ENCODE data around the gene SIK3.

SIK3 gene

DNA sequence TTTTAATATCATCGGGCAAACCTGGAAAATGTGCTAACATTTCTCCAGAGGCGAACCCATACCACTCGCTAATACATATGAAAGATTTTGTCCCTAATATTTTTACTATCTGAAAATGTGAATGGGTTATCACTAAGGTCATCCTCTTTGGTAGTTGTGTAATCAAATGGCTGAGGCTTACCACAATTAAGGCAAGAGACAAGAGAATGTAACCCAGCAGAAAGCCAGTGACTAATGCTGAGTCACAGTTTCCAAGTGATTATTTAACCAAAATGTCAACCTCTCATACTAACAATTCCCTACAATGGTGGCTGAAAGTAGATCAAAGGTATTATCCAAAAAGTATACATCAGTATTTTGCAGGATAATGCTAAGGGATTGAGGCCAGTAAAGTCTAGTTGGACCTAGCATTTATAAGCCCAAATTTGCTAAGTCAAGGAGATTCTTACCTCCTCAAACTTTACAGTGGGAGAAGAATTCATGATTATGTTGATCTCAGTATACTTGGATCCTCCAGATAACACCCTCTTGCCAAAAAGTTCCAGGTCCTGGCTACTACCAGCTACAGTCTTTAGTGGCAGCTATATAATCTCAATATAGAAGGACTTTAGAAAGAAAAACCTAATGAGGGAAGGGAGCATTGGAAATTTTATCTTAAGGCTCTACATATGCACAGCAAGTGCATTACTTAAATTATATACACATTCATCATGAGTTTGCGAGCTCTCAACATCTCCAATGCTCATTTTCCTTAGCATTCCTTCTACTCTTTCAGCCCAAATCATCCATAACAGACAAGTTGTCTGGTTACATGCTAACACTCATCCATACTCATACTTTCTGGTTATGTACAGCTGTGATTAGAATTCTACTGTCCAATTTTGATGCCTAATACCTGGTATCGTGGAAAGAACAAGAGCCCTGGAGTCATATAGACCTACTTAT is 25.4 kb downstream of the SIK3 start:
- DNase-seq (ENCODE audit: low read depth, low spot score) = no peak
- H3K27ac ChIP-seq = peak overlapping the region; percentile 79
- H3K9me3 ChIP-seq (ENCODE audit: low read depth, low read length) = no peaks in the 10 kb centered on the region
- peak overlapping the region; percentile 31; the same call in 1 of the 2 replicates for H3K4me3 ChIP-seq
- no peaks in the 10 kb centered on the region for H3K36me3 ChIP-seq (ENCODE audit: insufficient read depth, low read length)
- H3K9ac ChIP-seq (ENCODE audit: insufficient read length) = no peak overlapping the region
- TF ChIP-seq POLR2AphosphoS5 (IDR thresholded peaks at IDR 0.05; ENCODE audit: borderline replicate concordance, low read depth, low read length) = no peak
- no peak for TF ChIP-seq EZH2 (IDR thresholded peaks at IDR 0.05)

DNA sequence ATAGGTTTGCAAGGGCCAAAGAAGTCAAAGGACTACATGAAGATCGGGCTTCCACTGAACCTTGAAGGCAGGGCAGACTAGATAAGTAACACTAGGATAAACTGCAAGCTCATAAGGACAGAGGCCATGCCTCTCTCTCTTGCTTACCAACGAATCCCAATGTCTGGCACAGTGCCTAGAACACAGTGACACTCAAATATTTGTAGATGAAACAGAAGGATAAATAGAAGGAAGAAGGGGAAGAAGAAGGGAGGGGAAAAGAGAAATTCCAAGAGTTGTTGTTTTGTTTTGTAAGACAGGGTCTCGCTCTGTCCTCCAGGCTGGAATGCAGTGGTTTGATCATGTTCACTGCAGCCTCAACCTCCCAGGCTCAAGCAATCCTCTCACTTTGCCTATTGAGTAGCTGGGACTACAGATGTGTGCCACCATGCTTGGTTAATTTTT is 26.9 kb downstream of the SIK3 start:
- Histone ChIP-seq H3K4me3 (no peak overlapping the region), H3K27ac (peak overlapping the region; percentile 34; the same call in 1 of the 2 replicates), H3K36me3 (ENCODE audit: insufficient read depth, low read length) (no peaks in the 10 kb centered on the region), H3K9ac (ENCODE audit: insufficient read length) (no peak overlapping the region), H3K9me3 (ENCODE audit: low read depth, low read length) (no peaks in the 10 kb centered on the region)
- DNase-seq (ENCODE audit: low read depth, low spot score) = no peak
- no peak for TF ChIP-seq EZH2 (IDR thresholded peaks at IDR 0.05)

DNA sequence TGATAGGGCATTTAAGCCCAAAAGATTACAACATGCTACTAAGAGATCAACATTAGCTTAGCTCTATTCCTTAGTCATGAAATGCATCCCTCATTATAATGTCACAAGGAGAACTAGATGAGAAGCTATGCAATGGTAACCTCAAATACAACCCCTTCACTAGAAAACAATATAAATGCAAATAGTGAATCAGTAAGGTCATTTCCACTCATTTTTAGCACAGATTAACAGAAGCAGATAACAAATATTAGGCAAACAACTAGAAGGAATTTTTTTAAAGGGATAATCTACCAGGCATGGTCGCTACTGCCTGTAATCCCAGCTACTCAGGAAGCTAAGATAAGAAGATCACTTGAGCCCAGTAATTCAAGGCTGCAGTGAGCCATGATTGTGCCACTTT is 28.2 kb downstream of the SIK3 start:
- Histone ChIP-seq H3K36me3 (ENCODE audit: insufficient read depth, low read length) (no peaks in the 10 kb centered on the region), H3K9ac (ENCODE audit: insufficient read length) (no peak overlapping the region), H3K27ac (peak overlapping the region; percentile 17; the same call in 1 of the 2 replicates), H3K9me3 (ENCODE audit: low read depth, low read length) (no peaks in the 10 kb centered on the region), H3K4me3 (no peak overlapping the region)
- TF ChIP-seq POLR2AphosphoS5 (IDR thresholded peaks at IDR 0.05; ENCODE audit: borderline replicate concordance, low read depth, low read length) (no peak), EZH2 (IDR thresholded peaks at IDR 0.05) (no peak), FOXP2 (optimal IDR thresholded peaks at IDR 0.05; ENCODE audit: control extremely low read depth, extremely low read length, insufficient read depth) (no peak)
- no peak for DNase-seq (ENCODE audit: low read depth, low spot score)

DNA sequence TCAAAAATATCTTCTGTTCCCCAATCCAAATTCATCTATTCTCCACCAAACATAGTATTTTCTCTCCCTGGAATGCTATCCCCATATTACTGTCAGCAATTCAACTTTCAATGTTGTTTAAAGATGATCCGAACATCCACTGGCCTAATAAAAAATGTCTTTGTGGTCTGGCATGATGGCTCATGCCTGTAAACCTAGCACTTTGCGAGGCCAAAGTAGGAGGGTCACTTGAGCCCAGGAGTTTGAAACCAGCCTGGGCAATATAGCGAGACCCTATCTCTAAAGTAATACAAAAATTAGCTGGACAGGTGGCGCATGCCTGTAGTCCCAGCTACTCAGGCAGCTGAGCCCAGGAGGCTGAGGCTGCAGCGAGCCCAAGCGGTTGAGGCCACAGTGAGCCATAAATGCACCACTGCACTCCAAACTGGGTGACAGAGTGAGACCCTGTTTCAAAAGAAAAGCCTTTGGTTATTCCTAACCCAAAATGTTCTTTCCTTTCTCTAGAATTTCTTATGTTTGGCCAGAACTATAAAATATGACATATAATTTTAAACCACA is 29.8 kb downstream of the SIK3 start:
- no peak overlapping the region for H3K27ac ChIP-seq
- no peak overlapping the region for H3K9ac ChIP-seq (ENCODE audit: insufficient read length)
- no peak overlapping the region for H3K4me3 ChIP-seq
- no peaks in the 10 kb centered on the region for H3K36me3 ChIP-seq (ENCODE audit: insufficient read depth, low read length)
- DNase-seq (ENCODE audit: low read depth, low spot score) = no peak
- H3K9me3 ChIP-seq (ENCODE audit: low read depth, low read length) = no peaks in the 10 kb centered on the region
- TF ChIP-seq POLR2AphosphoS5 (IDR thresholded peaks at IDR 0.05; ENCODE audit: borderline replicate concordance, low read depth, low read length) = no peak

DNA sequence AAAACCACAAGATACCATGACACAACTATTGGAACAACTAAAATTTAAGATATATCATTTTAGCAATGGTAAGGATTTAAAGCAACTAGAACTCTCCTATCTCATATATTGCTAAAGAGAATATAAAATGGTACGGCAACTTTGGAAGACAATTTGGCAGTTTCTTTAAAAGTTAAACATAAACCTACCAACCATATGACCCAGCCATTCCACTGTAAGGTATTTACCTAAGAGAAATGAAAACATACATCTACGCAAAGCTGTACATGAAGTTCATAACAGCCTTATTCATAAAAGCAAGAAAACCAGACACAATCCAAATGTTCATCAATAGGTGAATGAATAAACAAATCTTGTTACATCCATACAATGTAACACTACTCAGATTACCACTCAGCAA is 31.3 kb downstream of the SIK3 start:
- H3K9me3 ChIP-seq (ENCODE audit: low read depth, low read length) = no peaks in the 10 kb centered on the region
- H3K9ac ChIP-seq (ENCODE audit: insufficient read length) = no peak overlapping the region
- TF ChIP-seq EZH2 (IDR thresholded peaks at IDR 0.05) (no peak), POLR2AphosphoS5 (IDR thresholded peaks at IDR 0.05; ENCODE audit: borderline replicate concordance, low read depth, low read length) (no peak), FOXP2 (optimal IDR thresholded peaks at IDR 0.05; ENCODE audit: control extremely low read depth, extremely low read length, insufficient read depth) (no peak)
- H3K27ac ChIP-seq = peak overlapping the region; percentile 38; the same call in 1 of the 2 replicates
- no peaks in the 10 kb centered on the region for H3K36me3 ChIP-seq (ENCODE audit: insufficient read depth, low read length)
- H3K4me3 ChIP-seq = no peak overlapping the region
- DNase-seq (ENCODE audit: low read depth, low spot score) = no peak

DNA sequence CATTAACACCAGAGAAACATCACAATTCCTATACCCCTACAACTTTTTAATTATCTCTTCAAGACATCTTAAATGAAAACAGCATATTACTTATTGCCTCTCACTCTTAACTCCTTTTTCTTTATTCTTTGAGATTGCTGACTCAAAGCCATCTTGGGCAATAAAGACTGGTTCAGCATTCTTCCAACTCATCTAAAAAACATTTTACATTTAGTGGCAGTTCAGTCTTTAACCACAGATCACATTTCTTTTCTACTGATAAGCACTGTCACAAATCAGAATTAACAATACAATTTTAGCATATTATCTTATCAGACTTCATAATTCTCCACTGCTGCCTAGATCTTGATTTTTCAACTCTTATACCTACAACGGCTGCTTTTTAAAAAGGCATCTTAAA is 34.0 kb downstream of the SIK3 start:
- no peak for TF ChIP-seq POLR2AphosphoS5 (IDR thresholded peaks at IDR 0.05; ENCODE audit: borderline replicate concordance, low read depth, low read length)
- TF ChIP-seq EZH2 (IDR thresholded peaks at IDR 0.05) = no peak
- TF ChIP-seq FOXP2 (optimal IDR thresholded peaks at IDR 0.05; ENCODE audit: control extremely low read depth, extremely low read length, insufficient read depth) = no peak
- Histone ChIP-seq H3K9me3 (ENCODE audit: low read depth, low read length) (no peaks in the 10 kb centered on the region), H3K9ac (ENCODE audit: insufficient read length) (peak overlapping the region; percentile 53), H3K27ac (peak overlapping the region; percentile 90), H3K36me3 (ENCODE audit: insufficient read depth, low read length) (no peaks in the 10 kb centered on the region), H3K4me3 (peak overlapping the region; percentile 64)
- DNase-seq (ENCODE audit: low read depth, low spot score) = no peak

DNA sequence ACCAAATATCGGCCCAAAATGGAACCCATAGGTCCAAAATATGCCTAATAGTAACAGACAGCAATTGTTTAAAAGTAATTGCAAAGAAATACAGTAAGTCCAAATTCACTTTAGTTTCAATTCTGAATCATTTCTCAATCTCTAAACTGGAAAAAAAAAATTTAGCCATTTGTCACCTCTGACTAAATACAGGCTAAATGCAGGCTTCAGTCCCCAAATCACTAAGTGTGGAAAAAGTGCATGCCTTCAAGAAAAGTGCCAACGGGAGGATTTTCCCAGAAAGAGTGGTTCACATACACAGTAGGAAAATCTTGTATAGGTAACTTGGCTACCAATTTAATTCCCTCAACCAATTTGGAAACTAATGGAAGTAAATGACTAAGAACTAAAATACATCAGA is 35.7 kb downstream of the SIK3 start:
- H3K27ac ChIP-seq = 0 out of 2 replicates have a peak overlapping the region, but pooled peaks have one; percentile 53
- H3K9me3 ChIP-seq (ENCODE audit: low read depth, low read length) = no peaks in the 10 kb centered on the region
- no peaks in the 10 kb centered on the region for H3K36me3 ChIP-seq (ENCODE audit: insufficient read depth, low read length)
- no peak overlapping the region for H3K9ac ChIP-seq (ENCODE audit: insufficient read length)
- H3K4me3 ChIP-seq = no peak overlapping the region
- TF ChIP-seq EZH2 (IDR thresholded peaks at IDR 0.05) (no peak), POLR2AphosphoS5 (IDR thresholded peaks at IDR 0.05; ENCODE audit: borderline replicate concordance, low read depth, low read length) (no peak), FOXP2 (optimal IDR thresholded peaks at IDR 0.05; ENCODE audit: control extremely low read depth, extremely low read length, insufficient read depth) (no peak)
- no peak for DNase-seq (ENCODE audit: low read depth, low spot score)

DNA sequence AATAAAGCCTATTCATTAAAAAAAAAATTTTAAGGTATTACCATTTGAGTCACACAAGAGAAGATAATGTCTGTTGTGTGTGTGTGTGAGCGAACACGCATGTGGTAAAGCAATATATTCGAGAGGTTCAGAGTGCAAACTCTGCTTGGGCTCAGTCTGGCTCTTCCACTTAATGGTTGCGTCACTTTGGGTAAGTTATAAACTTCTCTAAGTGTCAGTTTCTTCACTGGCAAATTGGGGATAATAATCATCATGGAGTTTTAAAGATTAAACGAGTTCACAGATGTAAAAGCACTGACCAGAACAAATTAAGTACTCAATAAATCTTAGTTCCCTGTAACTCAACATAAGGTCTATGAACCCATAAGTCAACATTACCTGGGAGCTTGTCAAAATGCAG is 37.0 kb downstream of the SIK3 start:
- no peak overlapping the region for H3K4me3 ChIP-seq
- H3K36me3 ChIP-seq (ENCODE audit: insufficient read depth, low read length) = no peaks in the 10 kb centered on the region
- TF ChIP-seq FOXP2 (optimal IDR thresholded peaks at IDR 0.05; ENCODE audit: control extremely low read depth, extremely low read length, insufficient read depth) = no peak
- no peak for TF ChIP-seq POLR2AphosphoS5 (IDR thresholded peaks at IDR 0.05; ENCODE audit: borderline replicate concordance, low read depth, low read length)
- no peak for TF ChIP-seq EZH2 (IDR thresholded peaks at IDR 0.05)
- DNase-seq (ENCODE audit: low read depth, low spot score) = no peak
- H3K27ac ChIP-seq = no peak overlapping the region
- no peaks in the 10 kb centered on the region for H3K9me3 ChIP-seq (ENCODE audit: low read depth, low read length)
- no peak overlapping the region for H3K9ac ChIP-seq (ENCODE audit: insufficient read length)

Measured in SK-N-MC (cell line).